Transverse colon (tissue), 4 donors: ENCODE results near the gene TRIM31. TPM values are rescaled to one million over a fixed set of nuclear protein-coding genes. Genes with fewer than 3 reads are reported as not detected.
"Not testable (repeated sequence)": the region's sequence is repeated elsewhere in the genome, so short reads cannot be mapped to it uniquely, and the experiment has no call there.

Experiments
- DNase-seq: peaks from one replicate; pipeline ENCODE4 v3.0.0-alpha.2; 2019
- H3K27ac ChIP-seq, 4 donors: fragments of 200-600 bp; sonication (generic); 2 replicates each; pipeline ENCODE4 v1.5.1; 2016 to 2018; ENCODE audit warnings: inconsistent platforms in 4 of 4
- H3K27me3 ChIP-seq: fragments of 200-600 bp; sonication (generic); 2 replicates; pipeline ENCODE4 v1.5.1; 2017; ENCODE audit warnings: inconsistent platforms
- H3K36me3 ChIP-seq, 4 donors: fragments of 200-600 bp; sonication (generic); 2 replicates each; pipeline ENCODE4 v1.5.1; 2017 to 2019; ENCODE audit warnings: inconsistent platforms in 4 of 4
- H3K4me1 ChIP-seq, 4 donors: fragments of 200-600 bp; sonication (generic); 2 replicates each; pipeline ENCODE4 v1.5.1; 2017 to 2020; ENCODE audit warnings: inconsistent platforms in 4 of 4
- H3K4me3 ChIP-seq, 4 donors: fragments of 200-600 bp; sonication (generic); 1 replicate in 1 of 4; 2 replicates in 3 of 4; pipeline versions ENCODE4 v1.5.1 to v1.6.1; 2017 to 2019; ENCODE audit warnings: inconsistent platforms in 4 of 4
- H3K9me3 ChIP-seq, 2 donors: fragments of 200-600 bp; sonication (generic); 2 replicates each; pipeline ENCODE4 v1.5.1; 2017 to 2019; ENCODE audit warnings: inconsistent platforms in 2 of 2
- CTCF ChIP-seq, 5 experiments: fragments of 200-600 bp in 3 of 5; fragments of 450-650 bp in 2 of 5; sonication (generic) in 3 of 5; IDR thresholded peaks; 1 replicate in 2 of 5; 2 replicates in 3 of 5; pipeline ENCODE4 v1.5.1; 2016 to 2017; ENCODE audit warnings: antibody characterized with exemption in 5 of 5, inconsistent platforms in 3 of 5, mild to moderate bottlenecking in 2 of 5, moderate library complexity in 1 of 5
- EP300 ChIP-seq: sonication (generic); formaldehyde crosslinking; IDR thresholded peaks from one replicate; pipeline ENCODE4 v1.6.1; 2017; ENCODE audit warnings: antibody characterized with exemption, low read depth
- POLR2A ChIP-seq: fragments of 450-650 bp; IDR thresholded peaks from one replicate; pipeline ENCODE4 v1.6.1; 2016; ENCODE audit warnings: antibody characterized with exemption, mild to moderate bottlenecking, moderate library complexity
- POLR2AphosphoS5 ChIP-seq, 3 donors: sonication (generic); formaldehyde crosslinking; IDR thresholded peaks; one replicate each; pipeline ENCODE4 v1.6.1; 2016; ENCODE audit warnings: antibody characterized with exemption in 3 of 3
- WGBS, 2 donors: methylation state at CpG; one replicate each; pipeline ENCODE4 v1.1.5; 2018; ENCODE audit warnings: low coverage in 1 of 2; 5-methylcytosine and 5-hydroxymethylcytosine counted together
- in situ Hi-C, 4 donors: fragments of 200-750 bp; cut with MboI; loops; one replicate each; pipeline versions ENCODE4 v1.15.0 to v1.15.1; 2017; ENCODE audit warnings: low sequenced_read_pairs in 3 of 4, low pct_ligation_motif_present in 1 of 4, low pct_unique_long_range_greater_than_20kb in 1 of 4
- intact Hi-C: fragments of 100-400 bp; cut with DNase I; formaldehyde crosslinking; loops from one replicate; pipeline ENCODE4 v1.15.1; 2023; ENCODE audit warnings: low total_unique reads
- total RNA-seq, 4 donors: library from RNA; depleted of rRNA; stranded (reverse); fragments of >200 nt; gene quantifications; one replicate each; pipeline ENCODE4 v1.1.0, GENCODE V29; 2016

The TRIM31 gene
- total RNA-seq, 4 donors from 2014 or later, result 3.4 to 221 (median 151) TPM

DNA sequence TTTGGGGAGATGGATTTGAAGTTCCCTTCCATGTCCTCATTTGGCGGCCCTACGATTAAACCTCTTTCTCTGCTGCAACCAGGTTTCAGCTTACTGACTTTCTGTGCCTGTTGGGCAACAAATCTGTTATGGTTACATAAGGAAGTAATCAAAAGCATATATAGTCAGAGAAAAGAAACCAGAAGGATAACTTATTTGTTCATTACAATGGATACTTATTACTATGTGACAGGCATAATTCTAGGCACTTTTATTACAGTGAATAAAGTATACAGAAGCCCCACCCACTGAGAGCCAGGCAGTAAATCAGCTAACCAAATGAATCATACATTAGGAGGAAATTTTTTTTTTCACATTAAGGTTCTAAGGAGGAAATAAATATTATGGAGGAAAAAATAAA, 9.6 kb upstream of the TRIM31 start:
- peak; percentile 69 for DNase-seq
- 26 to 42% methylated on average over 2 of the region's 2 CpGs for WGBS, 2 donors
- Histone ChIP-seq H3K27ac (peak overlapping the region; percentile 75 to 80 (median 78)), H3K4me3 (no peak overlapping the region), H3K4me1 (peaks cover 4 to 40% (median 21%) of the 10 kb centered on the region in 4 donors), H3K36me3 (no peaks in the 10 kb centered on the region), H3K27me3 (peaks cover 15% of the 10 kb centered on the region), H3K9me3 (no peaks in the 10 kb centered on the region)
- TF ChIP-seq POLR2AphosphoS5 (IDR thresholded peaks at IDR 0.05) (peak in 1 of 3 donors; percentile 43), POLR2A (no peak)
- intact Hi-C loops (no loop called here), in situ Hi-C loops (no loop called here)

DNA sequence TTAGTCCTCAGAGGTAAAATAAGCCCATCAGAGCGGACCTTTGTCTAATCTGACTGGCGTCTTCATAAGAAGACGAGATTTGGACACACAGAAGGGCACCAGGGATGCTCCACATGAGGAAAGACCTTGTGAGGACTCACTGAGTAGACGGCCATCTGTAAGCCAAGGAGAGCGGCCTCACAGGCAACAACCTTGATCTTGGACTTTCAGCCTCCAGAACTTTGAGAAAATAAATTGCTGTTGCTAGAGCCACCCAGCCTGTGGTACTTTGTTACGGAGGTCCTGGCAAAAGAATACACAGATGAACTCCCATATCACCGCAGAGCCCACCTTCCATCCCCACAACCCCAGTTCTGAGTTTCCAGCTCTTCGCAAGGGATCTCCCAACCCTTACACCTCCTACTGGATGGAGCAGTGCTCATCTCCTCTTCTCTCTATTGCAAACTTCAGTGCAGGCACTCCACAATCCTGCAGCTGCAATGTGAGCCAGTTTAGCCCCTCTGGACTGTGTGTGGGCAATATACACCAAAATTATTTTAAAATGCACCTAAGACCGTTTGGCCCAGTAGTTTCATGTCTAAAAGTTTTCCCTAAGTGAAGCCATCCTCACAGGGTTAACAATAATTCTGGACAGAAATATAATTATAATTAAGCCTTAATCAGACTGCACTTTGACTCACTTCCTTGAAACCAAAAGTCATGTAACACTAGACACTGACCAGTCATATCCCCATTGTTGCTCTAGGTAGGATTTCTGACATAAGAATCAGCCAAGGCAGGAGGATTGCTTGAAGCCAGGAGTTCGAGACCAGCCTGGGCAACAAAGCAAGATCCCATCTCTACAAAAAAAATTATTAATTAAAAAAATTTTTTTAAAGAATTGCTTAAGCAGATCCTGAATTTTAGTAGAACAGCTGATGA, 8.8 kb upstream of the TRIM31 start:
- TF ChIP-seq POLR2AphosphoS5 (IDR thresholded peaks at IDR 0.05) (no peak), CTCF (IDR thresholded peaks at IDR 0.05) (no peak), POLR2A (no peak), EP300 (no peak)
- Histone ChIP-seq H3K27me3 (peaks cover 11% of the 10 kb centered on the region), H3K4me3 (no peak overlapping the region), H3K27ac (peak overlapping the region; percentile 75 to 80 (median 78)), H3K36me3 (no peaks in the 10 kb centered on the region), H3K9me3 (no peaks in the 10 kb centered on the region), H3K4me1 (peaks cover 4 to 38% (median 21%) of the 10 kb centered on the region in 4 donors)
- in situ Hi-C loops (no loop called here), intact Hi-C loops (no loop called here)
- no peak for DNase-seq
- 64 to 80% methylated on average over 4 to 10 of the region's 10 CpGs for WGBS, 2 donors

GRCh38 chr6:30118691-30119090, 5.8 kb upstream of the TRIM31 start:
- WGBS, 2 donors, result 93% methylated on average over 2 to 5 of the region's 5 CpGs
- H3K9me3 ChIP-seq, H3K4me3 ChIP-seq, intact Hi-C loops, H3K27me3 ChIP-seq, DNase-seq, in situ Hi-C loops, H3K36me3 ChIP-seq: not testable (repeated sequence)
- Histone ChIP-seq H3K27ac (peak overlapping the region; percentile 21 to 49 (median 38)), H3K4me1 (peaks cover 0 to 39% (median 23%) of the 10 kb centered on the region in 4 donors)

DNA sequence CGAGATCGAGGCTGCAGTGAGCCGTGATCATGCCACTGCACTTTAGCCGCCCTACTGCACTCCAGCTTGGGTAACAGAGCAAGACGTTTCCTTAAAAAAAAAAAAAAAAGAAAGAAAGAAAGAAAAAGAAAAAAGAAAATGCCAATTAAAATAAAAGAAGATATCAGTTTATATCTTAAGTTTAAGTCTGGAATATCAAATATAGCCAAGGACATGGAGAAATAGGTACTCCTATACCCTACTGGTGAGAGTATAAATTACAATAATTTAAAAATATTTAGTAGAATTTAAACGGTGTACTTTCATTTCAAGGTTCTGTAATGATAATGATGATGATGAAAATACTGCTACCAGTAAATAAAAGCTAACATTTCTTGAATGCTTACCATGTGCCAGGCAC, 3.8 kb upstream of the TRIM31 start:
- Histone ChIP-seq H3K4me1 (peaks cover 0 to 31% (median 23%) of the 10 kb centered on the region in 4 donors), H3K27ac (no peak overlapping the region), H3K9me3 (no peaks in the 10 kb centered on the region), H3K27me3 (peaks cover 16% of the 10 kb centered on the region), H3K4me3 (no peak overlapping the region), H3K36me3 (no peaks in the 10 kb centered on the region)
- 72 to 73% methylated on average over 4 to 6 of the region's 6 CpGs for WGBS, 2 donors
- intact Hi-C loops (no loop called here), in situ Hi-C loops (no loop called here)
- TF ChIP-seq POLR2AphosphoS5 (IDR thresholded peaks at IDR 0.05) (no peak), CTCF (IDR thresholded peaks at IDR 0.05) (peak in 1 of 5 experiments; percentile 10), POLR2A (no peak), EP300 (no peak)
- DNase-seq, result no peak

DNA sequence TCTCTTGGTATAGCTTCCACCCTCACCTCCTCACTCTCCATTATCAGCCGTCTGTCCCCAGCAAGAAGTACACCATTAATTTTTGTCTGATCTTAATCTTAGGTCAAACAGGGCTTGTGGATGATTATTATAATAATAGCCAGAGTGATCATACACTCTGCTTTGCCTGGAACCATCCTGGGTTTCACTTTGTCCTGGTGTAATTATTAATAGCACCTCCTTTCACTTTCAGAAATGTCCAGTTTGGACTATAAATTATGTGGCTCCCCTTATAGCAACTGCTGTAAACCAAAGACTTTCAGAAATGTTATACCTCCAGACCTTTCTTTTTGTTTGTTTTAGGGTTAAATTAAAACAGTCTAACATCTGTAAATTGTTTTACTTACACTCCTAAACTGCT, 951 bp upstream of the TRIM31 start:
- Histone ChIP-seq H3K9me3 (no peaks in the 10 kb centered on the region), H3K36me3 (no peaks in the 10 kb centered on the region), H3K27ac (peak overlapping the region; percentile 51 to 75 (median 58)), H3K27me3 (peaks cover 34% of the 10 kb centered on the region), H3K4me1 (peaks cover 0 to 25% (median 14%) of the 10 kb centered on the region in 4 donors), H3K4me3 (no peak overlapping the region)
- 74% methylated on average over 1 of the region's 1 CpG; no CpG with 5 or more reads in 1 of the 2 donors for WGBS, 2 donors
- TF ChIP-seq CTCF (IDR thresholded peaks at IDR 0.05) (no peak), POLR2AphosphoS5 (IDR thresholded peaks at IDR 0.05) (no peak), POLR2A (no peak), EP300 (no peak)
- intact Hi-C loops (no loop called here), in situ Hi-C loops (no loop called here)
- no peak for DNase-seq
